ENCODE measurements around the gene GPX7.

- TF ChIP-seq ZFP3 (CRISPR knock-in tag; IDR thresholded peaks at IDR 0.05) (no peak), RARB (CRISPR knock-in tag; IDR thresholded peaks at IDR 0.05) (no peak), TOX (CRISPR knock-in tag; IDR thresholded peaks at IDR 0.05; ENCODE audit: borderline replicate concordance) (no peak), ARNTL (CRISPR knock-in tag; IDR thresholded peaks at IDR 0.05; ENCODE audit: borderline replicate concordance, low read depth) (no peak), TCF4 (CRISPR knock-in tag; IDR thresholded peaks at IDR 0.05; ENCODE audit: borderline replicate concordance) (no peak), ZNF8 (CRISPR knock-in tag; IDR thresholded peaks at IDR 0.05) (no peak), SNAI2 (CRISPR knock-in tag; IDR thresholded peaks at IDR 0.05) (no peak), CREB5 (CRISPR knock-in tag; IDR thresholded peaks at IDR 0.05; ENCODE audit: low read depth) (no peak)
- TF ChIP-seq, protein P1, sequence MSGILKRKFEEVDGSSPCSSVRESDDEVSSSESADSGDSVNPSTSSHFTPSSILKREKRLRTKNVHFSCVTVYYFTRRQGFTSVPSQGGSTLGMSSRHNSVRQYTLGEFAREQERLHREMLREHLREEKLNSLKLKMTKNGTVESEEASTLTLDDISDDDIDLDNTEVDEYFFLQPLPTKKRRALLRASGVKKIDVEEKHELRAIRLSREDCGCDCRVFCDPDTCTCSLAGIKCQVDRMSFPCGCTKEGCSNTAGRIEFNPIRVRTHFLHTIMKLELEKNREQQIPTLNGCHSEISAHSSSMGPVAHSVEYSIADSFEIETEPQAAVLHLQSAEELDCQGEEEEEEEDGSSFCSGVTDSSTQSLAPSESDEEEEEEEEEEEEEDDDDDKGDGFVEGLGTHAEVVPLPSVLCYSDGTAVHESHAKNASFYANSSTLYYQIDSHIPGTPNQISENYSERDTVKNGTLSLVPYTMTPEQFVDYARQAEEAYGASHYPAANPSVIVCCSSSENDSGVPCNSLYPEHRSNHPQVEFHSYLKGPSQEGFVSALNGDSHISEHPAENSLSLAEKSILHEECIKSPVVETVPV (CRISPR knock-in tag; IDR thresholded peaks at IDR 0.05) = no peak
- TF ChIP-seq, protein P2, sequence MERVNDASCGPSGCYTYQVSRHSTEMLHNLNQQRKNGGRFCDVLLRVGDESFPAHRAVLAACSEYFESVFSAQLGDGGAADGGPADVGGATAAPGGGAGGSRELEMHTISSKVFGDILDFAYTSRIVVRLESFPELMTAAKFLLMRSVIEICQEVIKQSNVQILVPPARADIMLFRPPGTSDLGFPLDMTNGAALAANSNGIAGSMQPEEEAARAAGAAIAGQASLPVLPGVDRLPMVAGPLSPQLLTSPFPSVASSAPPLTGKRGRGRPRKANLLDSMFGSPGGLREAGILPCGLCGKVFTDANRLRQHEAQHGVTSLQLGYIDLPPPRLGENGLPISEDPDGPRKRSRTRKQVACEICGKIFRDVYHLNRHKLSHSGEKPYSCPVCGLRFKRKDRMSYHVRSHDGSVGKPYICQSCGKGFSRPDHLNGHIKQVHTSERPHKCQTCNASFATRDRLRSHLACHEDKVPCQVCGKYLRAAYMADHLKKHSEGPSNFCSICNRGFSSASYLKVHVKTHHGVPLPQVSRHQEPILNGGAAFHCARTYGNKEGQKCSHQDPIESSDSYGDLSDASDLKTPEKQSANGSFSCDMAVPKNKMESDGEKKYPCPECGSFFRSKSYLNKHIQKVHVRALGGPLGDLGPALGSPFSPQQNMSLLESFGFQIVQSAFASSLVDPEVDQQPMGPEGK (CRISPR knock-in tag; IDR thresholded peaks at IDR 0.05; ENCODE audit: borderline replicate concordance) = no peak
Observed at GRCh38 chr1:52554267-52554640, 47.9 kb upstream of the GPX7 start.
